Neural progenitor cell (in vitro differentiated cells): ENCODE data around the gene HPSE2.
"Not testable (repeated sequence)": the region's sequence is repeated elsewhere in the genome, so short reads cannot be mapped to it uniquely, and the experiment has no call there.

Experiments used
- CTCF ChIP-seq: fragments of 200-600 bp; sonication (generic); IDR thresholded peaks from 2 replicates; pipeline ENCODE4 v1.5.1; 2017; ENCODE audit warnings: antibody characterized with exemption, mild to moderate bottlenecking
- EZH2 ChIP-seq: fragments of 200-600 bp; sonication (generic); IDR thresholded peaks from 2 replicates; pipeline ENCODE4 v1.6.1; 2017; ENCODE audit warnings: antibody characterized with exemption, mild to moderate bottlenecking, moderate library complexity
- EZH2phosphoT487 ChIP-seq: fragments of 200-600 bp; sonication (generic); IDR thresholded peaks from 2 replicates; pipeline ENCODE4 v1.6.1; 2017; ENCODE audit warnings: antibody characterized with exemption

- not testable (repeated sequence) for TF ChIP-seq CTCF, EZH2, EZH2phosphoT487
Observed at GRCh38 chr10:98908247-98908646, 327.4 kb downstream of the HPSE2 start.
